ENCODE data around the gene SH3GL3.

Gene SH3GL3

GRCh38 chr15:83653639-83654378 lies 206.7 kb downstream of the SH3GL3 start, which contains the start of gene ADAMTSL3:
Gene ADAMTSL3 (plus strand): TSS chr15:83654123. CDS start chr15:83655762, 1,639 bp downstream.
- Histone ChIP-seq H3K27ac (ENCODE audit: low read depth, low read length, poor library complexity, severe bottlenecking) (no peak within 1 kb of the TSS), H4K20me1 (ENCODE audit: insufficient read depth, low read length) (no peaks in the 10 kb centered on the region), H3F3A (ENCODE audit: insufficient read depth, low read length) (no peaks in the 10 kb centered on the region), H3K9me2 (ENCODE audit: low read depth, low read length) (no peaks in the 10 kb centered on the region), H3K36me3 (ENCODE audit: insufficient read depth, low read length) (no peaks in the 10 kb centered on the region), H3K4me1 (ENCODE audit: insufficient read depth, low read length, severe bottlenecking) (no peaks in the 10 kb centered on the region), H3K9me3 (ENCODE audit: low read length) (no peaks in the 10 kb centered on the region), H2AFZ (ENCODE audit: low read length) (no peak within 1 kb of the TSS), H3K27me3 (ENCODE audit: insufficient read depth, low read length) (no peaks in the 10 kb centered on the region), H3K79me2 (ENCODE audit: insufficient read depth, low read length) (no peaks in the 10 kb centered on the region), H3K4me3 (ENCODE audit: low read depth, low read length, poor library complexity, severe bottlenecking) (no peak within 1 kb of the TSS), H3K9ac (ENCODE audit: low read length) (no peak within 1 kb of the TSS), H3K4me2 (ENCODE audit: low read length) (no peak within 1 kb of the TSS)
- TF ChIP-seq CTCF (IDR thresholded peaks at IDR 0.05; ENCODE audit: low read length) (no peak), EZH2 (IDR thresholded peaks at IDR 0.05; ENCODE audit: borderline replicate concordance, low read length) (no peak)

GRCh38 chr15:83654379-83655236 lies 207.5 kb downstream of the SH3GL3 start:
- H3K27me3 ChIP-seq (ENCODE audit: insufficient read depth, low read length), result no peaks in the 10 kb centered on the region
- no peaks in the 10 kb centered on the region for H3K79me2 ChIP-seq (ENCODE audit: insufficient read depth, low read length)
- TF ChIP-seq CTCF (IDR thresholded peaks at IDR 0.05; ENCODE audit: low read length), result no peak
- no peak for TF ChIP-seq EZH2 (IDR thresholded peaks at IDR 0.05; ENCODE audit: borderline replicate concordance, low read length)
- H3K9me3 ChIP-seq (ENCODE audit: low read length), result no peaks in the 10 kb centered on the region
- H3K36me3 ChIP-seq (ENCODE audit: insufficient read depth, low read length), result no peaks in the 10 kb centered on the region
- no peak overlapping the region for H3K27ac ChIP-seq (ENCODE audit: low read depth, low read length, poor library complexity, severe bottlenecking)
- no peak overlapping the region for H2AFZ ChIP-seq (ENCODE audit: low read length)
- H4K20me1 ChIP-seq (ENCODE audit: insufficient read depth, low read length), result no peaks in the 10 kb centered on the region
- no peaks in the 10 kb centered on the region for H3K9me2 ChIP-seq (ENCODE audit: low read depth, low read length)
- no peak overlapping the region for H3K9ac ChIP-seq (ENCODE audit: low read length)
- no peak overlapping the region for H3K4me3 ChIP-seq (ENCODE audit: low read depth, low read length, poor library complexity, severe bottlenecking)
- H3F3A ChIP-seq (ENCODE audit: insufficient read depth, low read length), result no peaks in the 10 kb centered on the region
- no peaks in the 10 kb centered on the region for H3K4me1 ChIP-seq (ENCODE audit: insufficient read depth, low read length, severe bottlenecking)
- no peak overlapping the region for H3K4me2 ChIP-seq (ENCODE audit: low read length)

- no peaks in the 10 kb centered on the region for H3K27me3 ChIP-seq (ENCODE audit: insufficient read depth, low read length)
- TF ChIP-seq EZH2 (IDR thresholded peaks at IDR 0.05; ENCODE audit: borderline replicate concordance, low read length) (no peak), CTCF (IDR thresholded peaks at IDR 0.05; ENCODE audit: low read length) (no peak)
- H3K9ac ChIP-seq (ENCODE audit: low read length), result no peak overlapping the region
Observed at GRCh38 chr15:83655237-83655616, 208.1 kb downstream of the SH3GL3 start.

More at GRCh38 chr15:83655237-83655616, 208.1 kb downstream of the SH3GL3 start:
- no peak overlapping the region for H2AFZ ChIP-seq (ENCODE audit: low read length)
- H3K9me2 ChIP-seq (ENCODE audit: low read depth, low read length), result no peaks in the 10 kb centered on the region
- no peaks in the 10 kb centered on the region for H3K79me2 ChIP-seq (ENCODE audit: insufficient read depth, low read length)
- no peak overlapping the region for H3K4me2 ChIP-seq (ENCODE audit: low read length)
- H3K27ac ChIP-seq (ENCODE audit: low read depth, low read length, poor library complexity, severe bottlenecking), result no peak overlapping the region
- H3K36me3 ChIP-seq (ENCODE audit: insufficient read depth, low read length), result no peaks in the 10 kb centered on the region
- H4K20me1 ChIP-seq (ENCODE audit: insufficient read depth, low read length), result no peaks in the 10 kb centered on the region
- no peaks in the 10 kb centered on the region for H3K4me1 ChIP-seq (ENCODE audit: insufficient read depth, low read length, severe bottlenecking)
- H3K9me3 ChIP-seq (ENCODE audit: low read length), result no peaks in the 10 kb centered on the region
- H3F3A ChIP-seq (ENCODE audit: insufficient read depth, low read length), result no peaks in the 10 kb centered on the region
- H3K4me3 ChIP-seq (ENCODE audit: low read depth, low read length, poor library complexity, severe bottlenecking), result no peak overlapping the region
